HL-60 (cell line): Measurements from ENCODE around the gene USP27X.

ENCODE experiments used
- CTCF ChIP-seq: IDR thresholded peaks from one replicate; pipeline ENCODE4 v1.5.1; 2011; ENCODE audit warnings: low read length, control low read depth, inconsistent platforms; ENCODE audit not compliant: insufficient read depth
- GABPA ChIP-seq: IDR thresholded peaks from 2 replicates; pipeline ENCODE4 v1.6.1; 2012; ENCODE audit warnings: low read depth
- POLR2AphosphoS5 ChIP-seq: IDR thresholded peaks from 2 replicates; pipeline ENCODE4 v1.6.1; 2012; ENCODE audit warnings: low read depth

GRCh38 chrX:49858341-49858740 lies 20.9 kb upstream of the USP27X start:
- TF ChIP-seq CTCF (no peak), GABPA (no peak), POLR2AphosphoS5 (no peak)
